GM11168 (cell line): ENCODE data around the gene EPHA6.

Experiments used
- in situ Hi-C: fragments of 300-500 bp; cut with MboI; formaldehyde crosslinking; loops from one replicate; pipeline ENCODE4 v1.12.0; 2022; ENCODE audit warnings: low sequenced_read_pairs; ENCODE audit not compliant: unreplicated experiment

Gene EPHA6

GRCh38 chr3:97674461-97674860 is 860.1 kb downstream of the EPHA6 start:
- in situ Hi-C loops = no loop called here

GRCh38 chr3:97680210-97680609 is 865.8 kb downstream of the EPHA6 start:
- in situ Hi-C loops = no loop called here

GRCh38 chr3:97680696-97681095 is 866.3 kb downstream of the EPHA6 start:
- in situ Hi-C loops = no loop called here

GRCh38 chr3:97684490-97684889 is 870.1 kb downstream of the EPHA6 start:
- in situ Hi-C loops = no loop called here

- in situ Hi-C loops = no loop called here
Observed at GRCh38 chr3:97686258-97686657, 871.9 kb downstream of the EPHA6 start.

- in situ Hi-C loops = no loop called here
Observed at GRCh38 chr3:97687734-97688133, 873.3 kb downstream of the EPHA6 start.

- in situ Hi-C loops = no loop called here
Observed at GRCh38 chr3:97689111-97689510, 874.7 kb downstream of the EPHA6 start.

- in situ Hi-C loops = no loop called here
Observed at GRCh38 chr3:97689962-97690361, 875.6 kb downstream of the EPHA6 start.

- in situ Hi-C loops = no loop called here
Observed at GRCh38 chr3:97691354-97691753, 877.0 kb downstream of the EPHA6 start.

GRCh38 chr3:97692389-97692788 is 878.0 kb downstream of the EPHA6 start:
- in situ Hi-C loops = no loop called here

- in situ Hi-C loops = no loop called here
Observed at GRCh38 chr3:97692831-97693230, 878.4 kb downstream of the EPHA6 start.

- in situ Hi-C loops = no loop called here
Observed at GRCh38 chr3:97694876-97695275, 880.5 kb downstream of the EPHA6 start.

- in situ Hi-C loops = no loop called here
Observed at GRCh38 chr3:97698691-97699090, 884.3 kb downstream of the EPHA6 start.

GRCh38 chr3:97699889-97700288 is 885.5 kb downstream of the EPHA6 start:
- in situ Hi-C loops = no loop called here

GRCh38 chr3:97705764-97706163 is 891.4 kb downstream of the EPHA6 start:
- in situ Hi-C loops = no loop called here

GRCh38 chr3:97706226-97706625 is 891.8 kb downstream of the EPHA6 start:
- in situ Hi-C loops = no loop called here

GRCh38 chr3:97711654-97712053 is 897.3 kb downstream of the EPHA6 start:
- in situ Hi-C loops = no loop called here

- in situ Hi-C loops = no loop called here
Observed at GRCh38 chr3:97712919-97713318, 898.5 kb downstream of the EPHA6 start.

GRCh38 chr3:97713634-97714033 is 899.2 kb downstream of the EPHA6 start:
- in situ Hi-C loops = no loop called here

GRCh38 chr3:97719156-97719821 is 904.9 kb downstream of the EPHA6 start:
- in situ Hi-C loops = no loop called here

GRCh38 chr3:97720417-97720816 is 906.0 kb downstream of the EPHA6 start:
- in situ Hi-C loops = no loop called here

- in situ Hi-C loops = no loop called here
Observed at GRCh38 chr3:97721446-97721845, 907.1 kb downstream of the EPHA6 start.

GRCh38 chr3:97736928-97737327 is 922.5 kb downstream of the EPHA6 start:
- in situ Hi-C loops = no loop called here
